Cortex of kidney (tissue), 1 donor: ENCODE measurements around the gene SNX5.

Experiments
- DNase-seq: peaks from one replicate; lab custom pipeline; 2025; lab: John Stamatoyannopoulos, UW

The SNX5 gene

GRCh38 chr20:17940224-17940971 lies 28.2 kb downstream of the SNX5 start:
- DNase-seq, result no peak

GRCh38 chr20:17939622-17940223 lies 28.9 kb downstream of the SNX5 start:
- DNase-seq, result no peak

- no peak for DNase-seq
These were observed 29.5 kb downstream of the SNX5 start for GRCh38 chr20:17938871-17939619.

GRCh38 chr20:17936761-17937732 lies 31.5 kb downstream of the SNX5 start:
- no peak for DNase-seq

- DNase-seq, result no peak
These were observed 32.3 kb downstream of the SNX5 start for GRCh38 chr20:17936286-17936760.

GRCh38 chr20:17935761-17936160 lies 32.8 kb downstream of the SNX5 start:
- DNase-seq, result no peak

- no peak for DNase-seq
These were observed 33.4 kb downstream of the SNX5 start for GRCh38 chr20:17935186-17935585.

- no peak for DNase-seq
These were observed 34.3 kb downstream of the SNX5 start for GRCh38 chr20:17934141-17934862.

- no peak for DNase-seq
These were observed 34.9 kb downstream of the SNX5 start for GRCh38 chr20:17933711-17934110.

- no peak for DNase-seq
These were observed 35.5 kb downstream of the SNX5 start for GRCh38 chr20:17933121-17933520.

- no peak for DNase-seq
These were observed 36.2 kb downstream of the SNX5 start for GRCh38 chr20:17932396-17932795.

- DNase-seq, result no peak
These were observed 37.1 kb downstream of the SNX5 start for GRCh38 chr20:17931513-17931912.

- DNase-seq, result no peak
These were observed 39.8 kb downstream of the SNX5 start for GRCh38 chr20:17928633-17929311.

- DNase-seq, result no peak
These were observed 40.4 kb downstream of the SNX5 start for GRCh38 chr20:17928211-17928611.

- DNase-seq, result no peak
These were observed 42.7 kb downstream of the SNX5 start for GRCh38 chr20:17925940-17926300.

- no peak for DNase-seq
These were observed 43.3 kb downstream of the SNX5 start for GRCh38 chr20:17925141-17925939.

GRCh38 chr20:17921774-17922173 lies 46.8 kb downstream of the SNX5 start:
- no peak for DNase-seq

- DNase-seq, result no peak
These were observed 49.4 kb downstream of the SNX5 start for GRCh38 chr20:17919149-17919548.

- DNase-seq, result no peak
These were observed 50.6 kb downstream of the SNX5 start for GRCh38 chr20:17917832-17918618.
